GM12878 (cell line): ENCODE measurements around the gene MPST. TPM values are rescaled to one million over a fixed set of nuclear protein-coding genes. Genes with fewer than 3 reads are reported as not detected.

Experiments
- HDAC2 ChIP-seq: fragments of 200-600 bp; sonication (generic); IDR thresholded peaks from 2 replicates; pipeline ENCODE4 v1.6.1; 2017
- IRF3 ChIP-seq: fragments of 450-650 bp; IDR thresholded peaks from 2 replicates; pipeline ENCODE4 v1.6.1; 2014; ENCODE audit warnings: mild to moderate bottlenecking
- IRF5 ChIP-seq: fragments of 450-650 bp; IDR thresholded peaks from 2 replicates; pipeline ENCODE4 v1.6.1; 2017; ENCODE audit warnings: borderline replicate concordance
- MEF2B ChIP-seq: fragments of 450-650 bp; IDR thresholded peaks from 2 replicates; pipeline ENCODE4 v1.6.1; 2018; ENCODE audit warnings: mild to moderate bottlenecking, moderate library complexity; ENCODE audit not compliant: partially characterized antibody, poor library complexity, severe bottlenecking
- NFXL1 ChIP-seq: fragments of 450-650 bp; IDR thresholded peaks from 2 replicates; pipeline ENCODE4 v1.6.1; 2017; ENCODE audit warnings: antibody characterized with exemption, mild to moderate bottlenecking, borderline replicate concordance
- NR2C2 ChIP-seq: IDR thresholded peaks from 2 replicates; pipeline ENCODE4 v1.6.1; 2011; ENCODE audit warnings: borderline replicate concordance, low read depth; ENCODE audit not compliant: control insufficient read depth, insufficient read length
- RELB ChIP-seq: fragments of 450-650 bp; IDR thresholded peaks from 2 replicates; pipeline ENCODE4 v1.6.1; 2017; ENCODE audit warnings: low read depth, mild to moderate bottlenecking, moderate library complexity
- RFX5 ChIP-seq: IDR thresholded peaks from 2 replicates; pipeline ENCODE4 v1.6.1; 2011; ENCODE audit warnings: low read depth, low read length, improper control_type of control experiment
- SPI1 ChIP-seq: IDR thresholded peaks from 2 replicates; pipeline ENCODE4 v1.6.1; 2011; ENCODE audit warnings: low read depth, mild to moderate bottlenecking, low read length, moderate library complexity, borderline replicate concordance; ENCODE audit not compliant: insufficient read depth
- ZBTB33 ChIP-seq: fragments of 450-650 bp; IDR thresholded peaks from 2 replicates; pipeline ENCODE4 v1.6.1; 2017; ENCODE audit warnings: mild to moderate bottlenecking
- polyA plus RNA-seq, 11 experiments: library from polyadenylated mRNA; depleted of rRNA in 4 of 11; unstranded in 6 of 11; stranded (reverse) in 5 of 11; fragments of >200 nt; fragmentation: Nextera tagmentation in 4 of 11; fragmentation: Illumina TruSeq in 1 of 11; extraction: Ambion mirVana in 4 of 11; extraction: Trizol in 1 of 11; gene quantifications; 1 replicate in 1 of 11; 2 replicates in 10 of 11; pipeline versions ENCODE4 v1.2.1 to v1.2.3, GENCODE V29; 2011 to 2016; ENCODE audit warnings: inconsistent platforms in 2 of 11, missing spikeins in 2 of 11, low read depth in 1 of 11
- total RNA-seq, 4 experiments: library from RNA; depleted of rRNA in 3 of 4; stranded (reverse); fragments of >200 nt in 3 of 4; fragmentation: Illumina TruSeq in 1 of 4; extraction: Trizol in 1 of 4; gene quantifications; 2 replicates each; pipeline versions ENCODE4 v1.2.1 to v1.2.3, GENCODE V29; 2013 to 2021

The MPST gene
- total and polyA plus RNA-seq, 10 of the 15 experiments (the other 5 are each of a cell fraction or from before 2014, with no cell fraction given): 0.95 to 88.7 (median 38.5) TPM

- TF ChIP-seq ZBTB33 (no peak), NR2C2 (no peak), IRF5 (no peak), RFX5 (no peak), HDAC2 (no peak), RELB (no peak), NFXL1 (no peak), SPI1 (no peak), MEF2B (no peak), IRF3 (no peak)
Observed at GRCh38 chr22:37014835-37015586, 4.5 kb upstream of the MPST start (continued).
